ENCODE measurements around the gene LTN1.

The LTN1 gene

DNA sequence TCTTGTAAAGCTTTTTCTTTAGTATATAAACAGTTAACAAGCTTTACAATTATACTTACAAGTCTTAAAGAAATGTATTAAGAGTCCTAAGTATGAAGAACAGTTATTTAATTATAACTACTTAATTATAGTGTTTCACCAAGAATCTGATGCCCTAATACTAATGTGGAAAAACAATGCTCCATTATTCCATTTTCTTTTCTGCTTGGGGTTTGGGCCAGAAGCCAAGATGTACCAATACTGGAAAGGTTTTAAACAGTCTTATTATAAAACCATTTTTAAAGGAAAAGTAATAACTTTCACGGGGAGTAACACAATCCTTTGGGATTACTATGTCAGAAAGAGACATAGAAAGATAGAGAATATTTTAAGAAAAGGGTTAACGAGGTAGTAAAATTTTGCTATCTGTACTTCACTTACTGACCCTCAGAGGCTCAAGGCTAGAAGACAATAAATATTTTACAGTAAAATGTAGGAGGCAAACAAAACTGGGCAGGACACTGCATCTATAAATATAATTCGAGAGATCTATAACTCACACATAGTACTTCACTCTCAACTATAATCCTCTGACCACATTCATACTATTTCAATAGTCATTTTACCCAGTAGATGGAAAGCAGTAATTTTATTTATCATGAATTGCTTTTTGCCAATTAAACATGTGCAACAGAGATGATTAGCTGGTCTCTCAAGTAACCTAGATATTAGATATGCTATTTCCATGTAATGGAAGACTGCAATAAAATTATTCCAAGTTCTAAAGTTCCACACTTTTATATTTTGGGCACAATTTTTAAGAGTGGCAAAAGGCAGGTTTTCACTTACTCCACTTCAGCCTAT, 63.9 kb downstream of the LTN1 start:
- no peak for DNase-seq

DNA sequence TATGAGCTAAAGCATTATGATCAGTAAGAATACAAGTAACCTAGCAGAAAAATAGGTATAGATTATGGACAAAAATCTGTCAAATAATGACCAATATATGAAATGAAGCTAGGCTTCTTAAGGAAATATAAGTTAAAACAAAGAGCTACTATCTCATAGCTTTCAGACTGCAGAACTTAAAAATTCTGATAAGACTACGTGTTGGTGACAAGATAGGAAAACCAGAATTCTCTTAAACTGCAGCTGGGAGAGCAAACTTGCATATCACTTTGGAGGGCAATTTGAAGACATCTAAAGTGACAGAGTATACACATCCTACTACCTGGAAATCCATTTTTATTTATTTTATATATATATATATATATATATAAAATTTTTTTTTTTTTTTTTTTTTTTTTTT, 65.5 kb downstream of the LTN1 start:
- no peak for DNase-seq

DNA sequence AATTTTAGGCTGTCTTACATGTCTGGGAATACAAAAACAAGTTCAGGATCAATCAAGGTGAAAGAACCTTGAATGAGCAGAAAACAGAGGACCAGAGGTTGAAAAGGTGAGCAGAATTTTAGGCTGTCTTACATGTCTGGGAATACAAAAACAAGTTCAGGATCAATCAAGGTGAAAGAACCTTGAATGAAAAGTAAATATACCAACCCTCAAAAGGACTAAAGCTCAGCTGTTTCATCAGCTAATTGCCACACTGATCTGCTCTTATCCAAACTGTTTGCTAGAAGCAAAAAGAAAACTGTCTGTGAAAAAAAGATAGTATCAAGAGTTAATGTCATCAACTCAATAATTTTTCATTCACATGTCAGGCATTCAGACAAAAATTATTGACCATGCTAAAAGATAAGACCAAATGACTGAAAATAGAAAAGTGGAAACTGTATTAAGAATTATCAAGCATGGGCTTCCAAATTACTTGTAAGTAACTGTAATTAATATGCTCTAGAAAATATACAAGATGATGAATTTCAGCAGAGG, 69.2 kb downstream of the LTN1 start:
- DNase-seq = no peak

DNA sequence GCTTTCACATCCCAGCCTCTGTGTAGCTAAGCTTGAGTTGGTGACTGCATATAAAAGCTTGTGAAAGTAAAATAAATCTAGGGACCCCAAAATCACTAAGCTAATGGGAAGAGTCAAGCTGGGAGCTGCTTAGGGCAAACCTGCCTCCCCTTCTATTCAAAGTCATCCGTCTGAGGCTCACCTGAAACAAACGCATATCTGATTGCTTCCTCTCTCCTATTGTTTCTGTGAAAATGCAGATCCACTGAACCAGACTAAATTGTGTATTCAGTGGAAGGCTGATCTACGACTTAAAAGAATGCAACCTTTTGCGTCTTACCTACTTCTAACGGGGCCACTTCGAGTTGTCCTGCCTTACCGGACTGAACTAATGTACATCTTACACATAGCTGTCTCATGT, 70.3 kb downstream of the LTN1 start:
- no peak for DNase-seq

DNA sequence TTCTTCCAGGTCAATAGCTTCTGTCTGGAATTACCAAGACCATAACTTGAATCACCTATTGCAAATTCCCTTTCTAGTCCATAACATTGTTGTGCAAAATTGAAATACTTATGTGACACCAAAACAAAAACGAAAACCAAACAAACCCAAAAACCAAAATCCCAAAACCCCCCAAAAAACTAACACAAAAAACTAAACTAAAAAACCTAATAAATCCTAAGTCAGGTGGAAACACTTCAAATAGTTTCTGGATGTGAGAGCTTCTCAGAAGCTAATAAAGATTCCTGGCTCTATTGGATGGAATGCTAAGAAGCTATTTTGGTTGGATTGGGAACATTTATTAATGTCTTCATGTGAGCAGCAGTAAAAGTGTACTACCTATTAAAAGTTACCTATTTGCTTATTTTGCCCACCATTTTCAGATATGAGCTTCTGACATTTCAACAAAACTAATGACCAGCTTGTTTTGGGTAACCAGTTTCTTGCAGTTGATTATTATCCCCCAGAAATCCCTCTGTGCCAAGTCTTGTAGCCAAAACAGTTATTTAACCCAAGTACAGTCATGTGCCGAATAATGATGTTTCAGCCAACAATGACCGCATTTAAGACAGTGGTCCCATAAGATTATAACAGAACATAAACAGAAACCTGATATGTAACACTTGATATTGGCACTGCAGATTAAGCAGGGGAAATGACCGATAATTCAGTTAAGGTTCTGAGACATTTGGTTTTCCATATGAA, 76.4 kb downstream of the LTN1 start:
- DNase-seq = no peak

DNA sequence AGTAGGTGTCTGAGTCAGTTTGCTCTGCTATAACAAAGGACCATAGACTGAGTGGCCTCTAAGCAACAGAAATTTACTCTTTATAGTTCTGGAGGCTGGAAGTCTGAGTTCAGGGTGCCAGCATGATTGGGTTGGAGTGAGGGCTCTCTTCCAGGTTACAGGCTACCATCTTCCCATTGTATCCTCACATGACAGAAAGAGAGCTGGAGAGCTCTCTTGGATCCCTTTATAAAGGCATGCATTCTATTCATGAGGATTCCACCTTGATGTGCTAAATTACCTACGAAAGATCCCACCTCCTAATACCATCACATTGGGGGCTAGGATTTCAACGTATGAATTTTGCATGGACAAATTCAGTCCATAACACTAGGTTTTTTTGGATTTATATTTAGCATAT, 79.6 kb downstream of the LTN1 start:
- no peak for DNase-seq

DNA sequence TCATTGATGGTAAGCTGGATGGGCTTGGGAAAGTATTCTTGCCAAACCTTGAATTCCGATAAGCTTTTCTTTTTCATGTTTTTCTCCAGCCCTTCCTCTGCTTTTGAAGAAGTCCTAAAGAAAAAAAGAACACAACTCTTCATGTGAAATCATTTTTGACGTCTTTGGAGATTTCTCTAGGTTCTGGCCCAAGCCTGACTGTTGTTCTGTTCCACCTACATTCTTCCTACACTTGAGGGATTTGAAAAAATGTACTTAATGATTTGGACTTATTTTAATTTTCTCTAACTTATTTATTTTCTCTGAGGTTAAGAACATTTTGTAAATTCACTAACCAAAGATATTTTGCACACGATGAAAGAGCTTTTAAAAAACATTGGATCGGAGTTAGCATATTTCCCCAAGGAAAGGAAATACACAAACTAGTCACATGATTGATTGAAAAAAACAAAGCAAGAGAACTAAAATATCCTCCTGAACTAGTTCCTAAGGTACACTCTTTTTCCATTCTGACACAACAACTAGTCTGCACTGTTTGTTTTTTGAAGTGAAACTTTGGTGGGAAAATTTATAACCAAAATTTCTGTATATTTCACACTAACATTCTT, 82.3 kb downstream of the LTN1 start:
- no peak for DNase-seq

DNA sequence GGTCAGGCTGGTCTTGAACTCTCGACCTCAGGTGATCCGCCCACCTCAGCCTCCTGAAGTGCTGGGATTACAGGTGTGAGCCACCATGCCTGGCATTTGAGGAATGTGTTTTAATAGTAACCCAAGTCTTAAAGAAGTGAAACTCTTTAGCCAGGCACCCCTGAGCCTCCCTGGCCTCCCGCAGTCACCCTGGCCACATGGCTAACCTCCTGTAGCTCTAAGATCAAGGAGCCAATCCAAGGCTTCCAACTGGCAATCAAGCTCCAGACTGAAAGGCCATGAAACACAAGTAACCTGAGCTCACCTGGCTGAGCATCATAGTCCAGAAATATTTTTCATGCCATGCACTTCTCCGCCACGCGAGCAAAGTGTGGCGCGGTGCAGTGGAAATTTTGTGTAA, 84.3 kb downstream of the LTN1 start:
- DNase-seq = no peak

DNA sequence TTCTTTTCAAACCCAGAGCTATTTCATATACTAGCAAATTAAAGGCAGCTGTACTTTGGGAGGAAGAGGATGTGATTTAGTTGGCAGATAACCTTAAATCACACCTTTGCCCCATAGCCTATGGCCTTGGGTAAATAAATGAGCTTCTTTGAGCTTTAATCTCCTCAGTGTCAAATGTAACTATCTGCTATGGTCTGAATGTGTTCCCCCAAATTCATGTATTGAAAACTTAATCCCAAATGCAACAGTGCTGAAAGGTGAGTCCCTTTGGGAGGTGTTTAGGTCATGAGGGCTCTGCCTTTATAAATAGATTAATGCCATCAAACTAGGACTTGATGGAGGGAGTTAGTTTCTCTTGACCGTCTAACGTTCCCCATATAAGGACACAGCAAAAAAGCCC, 85.8 kb downstream of the LTN1 start:
- no peak for DNase-seq

DNA sequence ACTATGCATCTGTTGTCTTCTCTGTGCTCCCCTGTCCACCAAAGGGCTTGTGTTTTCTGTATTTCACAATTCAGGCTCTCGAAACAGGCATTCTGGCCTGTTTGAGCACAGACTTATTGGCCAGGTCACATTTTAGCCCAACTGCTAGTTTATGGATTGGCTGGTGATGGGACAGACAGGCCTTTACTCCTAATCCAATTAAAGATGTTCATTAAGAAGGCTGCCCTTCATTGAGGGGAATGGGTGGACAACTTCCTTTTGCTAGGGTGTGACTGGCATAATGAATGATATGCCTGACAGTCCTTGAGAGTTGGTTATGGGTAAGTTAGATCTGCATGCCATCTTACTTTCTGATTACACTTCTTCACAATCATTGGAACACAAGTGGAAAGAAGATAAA, 86.4 kb downstream of the LTN1 start:
- no peak for DNase-seq

DNA sequence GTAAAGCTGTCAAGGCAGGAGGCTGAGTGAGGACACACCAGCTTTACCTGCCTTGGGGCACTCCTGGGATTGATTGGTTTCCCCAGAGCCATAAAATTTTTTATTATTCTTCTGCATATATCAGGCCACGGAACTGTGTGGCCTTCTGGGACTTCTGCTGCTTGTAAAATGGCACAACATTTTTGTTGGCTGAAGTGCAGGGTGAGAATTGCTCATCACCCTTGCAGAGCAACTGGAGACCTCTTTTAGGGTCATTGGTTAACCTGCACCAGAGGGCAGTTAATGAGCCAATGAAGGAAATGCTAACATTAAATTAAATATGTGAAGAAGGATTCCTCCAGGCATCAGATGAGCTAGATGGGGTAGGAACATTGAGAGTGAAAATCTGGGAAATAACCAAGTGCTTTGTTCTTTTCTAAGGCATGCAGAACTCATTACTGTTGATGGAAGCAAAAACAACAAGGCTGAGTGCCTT, 87.7 kb downstream of the LTN1 start:
- no peak for DNase-seq

DNA sequence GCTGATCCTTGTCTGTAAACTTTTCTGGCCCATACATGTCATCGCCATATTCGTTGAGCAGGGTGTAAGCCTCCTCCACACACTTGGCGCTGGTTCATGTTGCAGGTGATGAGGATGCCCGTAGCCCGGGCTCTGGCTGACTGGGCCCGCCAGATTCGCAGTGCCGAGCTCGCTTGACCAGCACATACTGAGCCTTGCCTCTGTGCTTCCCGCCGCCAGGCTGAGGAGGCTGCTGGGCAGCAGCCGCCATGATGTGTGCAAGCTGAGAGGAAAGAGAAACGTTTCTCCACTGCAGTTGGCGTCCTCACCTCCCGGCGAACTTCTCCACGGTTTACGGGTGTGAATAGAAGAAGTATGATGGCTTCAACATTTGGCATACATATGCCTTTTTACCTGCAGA, 89.2 kb downstream of the LTN1 start:
- no peak for DNase-seq

DNA sequence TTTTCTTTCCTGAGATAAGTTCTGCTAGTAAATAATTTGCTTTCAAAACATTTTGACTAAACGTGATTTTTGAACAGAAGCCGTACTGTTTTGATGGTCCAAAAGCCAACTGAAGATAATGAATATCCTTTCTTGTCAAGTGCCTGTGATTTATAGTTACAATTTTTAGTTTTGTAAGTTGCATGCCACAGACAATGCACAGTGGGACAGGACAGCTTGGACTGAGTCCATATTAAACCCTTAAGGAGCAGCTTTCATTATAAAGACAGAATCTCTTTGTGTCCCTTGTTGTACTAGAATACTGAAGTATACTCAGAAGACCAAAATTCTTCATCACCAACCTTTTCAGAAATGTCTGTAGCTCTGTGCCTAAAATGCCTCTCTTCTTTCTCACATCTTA, 92.2 kb downstream of the LTN1 start:
- no peak for DNase-seq

DNA sequence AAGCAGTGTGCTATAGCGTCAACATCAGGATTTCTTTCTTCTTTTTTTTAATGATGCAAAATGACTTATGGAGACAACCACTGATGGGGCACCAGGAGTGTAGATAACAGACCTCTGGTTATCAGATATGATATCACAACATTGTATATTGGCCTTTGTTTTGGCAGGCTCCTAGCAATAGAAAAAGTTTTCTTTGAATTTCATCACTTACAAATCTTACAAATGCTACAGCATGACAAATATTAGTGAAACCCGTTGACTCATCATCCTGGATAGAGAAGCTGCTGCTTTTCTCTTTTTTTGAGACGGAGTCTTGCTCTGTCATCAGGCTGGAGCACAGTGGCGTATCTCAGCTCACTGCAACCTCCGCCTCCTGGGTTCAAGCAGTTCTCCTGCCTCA, 92.9 kb downstream of the LTN1 start:
- no peak for DNase-seq

DNA sequence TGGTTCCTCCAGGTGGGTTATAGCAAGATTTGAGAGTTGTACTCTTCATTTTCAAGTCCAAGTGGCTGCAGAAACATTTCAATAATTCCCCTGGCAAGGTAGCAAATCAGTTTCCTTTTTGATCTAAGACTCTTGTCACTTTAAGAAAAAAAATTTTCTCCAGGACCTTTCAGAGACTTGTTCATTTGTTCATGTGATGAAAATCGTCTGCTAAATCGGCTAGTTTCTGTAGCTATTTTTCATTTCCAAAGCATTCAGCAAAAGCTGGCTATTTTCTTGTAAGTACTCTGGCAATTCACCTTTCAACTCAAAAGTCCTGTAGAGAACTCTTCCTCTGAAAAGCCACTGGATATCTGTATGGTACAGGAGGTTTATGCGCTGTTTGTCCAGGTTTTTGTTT, 93.5 kb downstream of the LTN1 start:
- DNase-seq = no peak

DNA sequence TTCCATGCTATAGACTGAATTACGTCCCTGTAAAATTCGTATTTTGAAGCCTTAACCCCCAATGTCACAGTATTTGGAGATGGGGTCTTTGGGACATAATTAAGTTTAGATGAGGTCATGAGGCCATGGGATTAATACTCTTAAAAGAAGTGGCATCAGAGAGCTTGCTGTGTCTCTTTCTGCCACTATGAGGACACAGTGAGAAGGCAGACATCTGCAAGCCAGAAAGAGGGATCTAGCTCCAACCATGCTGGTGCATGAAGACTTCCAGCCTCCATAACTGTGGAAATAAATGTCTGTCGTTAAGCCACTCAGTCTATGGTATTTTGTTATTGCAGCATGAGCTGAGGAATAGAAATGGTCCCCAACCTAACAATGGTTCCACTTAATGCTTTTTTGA, 99.0 kb downstream of the LTN1 start:
- no peak for DNase-seq

DNA sequence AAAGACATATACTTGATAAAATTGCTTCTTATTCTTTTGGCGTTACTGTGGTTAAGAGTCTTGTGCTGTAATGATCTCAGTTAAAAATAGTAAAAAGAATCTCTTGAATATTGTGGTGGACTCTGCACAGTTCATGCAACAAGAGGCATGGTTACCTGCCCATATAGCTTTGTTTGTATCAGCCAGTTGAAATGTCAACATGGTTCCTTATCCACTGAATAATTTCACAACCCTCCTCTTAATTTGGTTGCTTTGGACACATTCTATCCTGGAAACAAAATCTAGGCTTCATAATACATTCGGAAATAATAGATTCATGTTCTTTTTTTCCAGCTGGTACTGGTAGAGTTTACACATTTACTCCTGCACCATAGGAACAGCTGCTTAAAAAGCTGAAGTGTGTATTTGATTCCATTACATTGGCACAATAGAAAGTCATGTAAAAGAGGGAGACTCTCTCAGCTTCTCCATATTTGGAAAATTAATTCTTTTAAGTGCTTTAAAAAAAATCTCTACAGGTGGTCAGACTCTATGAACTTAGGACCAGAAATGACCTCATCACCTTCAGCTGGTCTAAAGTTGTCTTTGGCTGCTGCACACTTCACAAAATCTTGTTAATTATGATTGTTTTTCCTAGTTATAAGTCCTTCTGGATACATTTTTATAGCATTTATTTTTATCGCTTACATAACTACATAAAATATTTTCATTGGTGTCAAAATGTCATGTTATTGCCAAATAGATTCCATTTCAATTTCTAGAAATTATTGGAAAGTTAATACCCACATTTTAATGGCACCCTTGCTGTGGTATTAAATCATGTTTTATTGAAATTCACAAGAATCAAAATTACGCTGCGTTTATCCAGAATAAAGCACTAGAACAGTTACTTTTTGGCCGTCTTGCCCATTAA, 100.2 kb downstream of the LTN1 start:
- DNase-seq = no peak

DNA sequence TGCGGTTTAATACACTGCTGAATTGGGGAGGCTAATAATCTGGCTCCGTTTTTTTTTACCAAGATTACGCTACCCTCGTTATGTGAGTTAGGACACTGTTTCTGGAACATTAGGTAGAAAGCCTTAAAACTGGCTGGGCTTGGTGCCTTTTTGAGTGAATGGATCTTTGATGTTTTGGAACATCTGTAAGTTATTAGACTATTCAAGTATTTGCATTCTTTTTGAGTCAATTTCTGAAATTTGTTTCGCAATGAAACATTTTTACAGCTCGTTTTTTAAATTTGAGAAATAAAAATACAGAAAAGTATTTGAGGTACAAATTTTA, 106.9 kb downstream of the LTN1 start:
- no peak for DNase-seq

DNA sequence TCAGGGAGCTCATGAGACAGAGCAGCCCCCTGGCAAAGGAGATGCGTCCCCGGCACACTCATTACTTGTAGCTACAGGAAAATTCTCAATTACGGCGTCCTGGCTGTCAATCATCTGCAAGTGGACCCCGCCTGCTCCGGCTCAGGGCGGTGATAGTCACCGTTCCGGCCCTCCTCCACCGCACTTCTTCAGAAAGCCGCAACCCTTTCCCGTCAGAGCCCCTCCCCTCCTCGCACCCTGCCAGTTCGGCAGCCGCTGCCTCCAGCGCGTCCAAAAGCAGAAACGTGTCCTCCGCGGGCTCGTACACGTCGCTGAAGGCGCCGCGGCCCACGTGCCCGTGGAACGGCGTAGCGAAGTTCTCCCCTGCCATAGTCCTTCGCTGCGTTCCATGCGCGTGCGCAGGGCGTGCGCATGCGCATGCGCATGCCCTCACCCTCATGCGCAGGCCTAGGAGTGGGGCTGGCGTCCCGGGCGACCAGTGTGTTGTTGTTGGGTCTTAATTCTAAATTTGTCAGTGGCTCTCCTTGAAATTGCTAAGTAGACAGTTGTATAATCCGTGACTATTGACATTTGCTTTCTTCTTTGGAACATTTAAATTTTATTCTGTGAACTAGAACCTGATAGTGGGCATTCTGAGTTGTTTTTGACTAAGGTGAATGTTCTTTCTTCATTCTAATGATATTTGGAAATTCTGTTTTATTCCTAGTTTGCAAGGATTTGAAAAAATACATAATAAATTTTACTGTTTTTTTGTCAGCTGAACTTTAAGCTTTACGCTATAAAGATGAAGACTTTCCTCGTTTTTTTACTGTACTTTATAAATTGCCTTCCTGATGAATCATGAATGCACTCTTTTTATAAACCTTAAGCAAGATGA, 107.5 kb downstream of the LTN1 start:
- DNase-seq = peak; percentile 91

DNA sequence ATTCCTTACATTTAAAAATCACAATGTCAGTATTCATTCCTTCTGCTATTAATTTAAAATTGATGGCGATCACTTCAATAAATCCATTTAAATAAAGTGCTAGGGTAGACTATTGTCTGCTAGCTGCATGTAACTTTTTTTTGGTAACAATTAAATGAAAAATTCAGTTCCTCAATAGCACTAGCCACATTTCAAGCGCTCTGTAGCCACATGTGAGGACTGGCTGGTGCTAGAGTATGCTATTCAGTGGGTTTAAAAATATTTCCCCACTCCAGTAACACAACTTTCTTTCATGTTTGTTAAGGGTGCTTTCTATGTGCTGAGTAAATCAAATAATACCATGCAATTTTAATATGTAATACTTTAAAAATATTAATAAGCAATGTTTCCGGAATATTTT, 108.2 kb downstream of the LTN1 start:
- DNase-seq = no peak

DNA sequence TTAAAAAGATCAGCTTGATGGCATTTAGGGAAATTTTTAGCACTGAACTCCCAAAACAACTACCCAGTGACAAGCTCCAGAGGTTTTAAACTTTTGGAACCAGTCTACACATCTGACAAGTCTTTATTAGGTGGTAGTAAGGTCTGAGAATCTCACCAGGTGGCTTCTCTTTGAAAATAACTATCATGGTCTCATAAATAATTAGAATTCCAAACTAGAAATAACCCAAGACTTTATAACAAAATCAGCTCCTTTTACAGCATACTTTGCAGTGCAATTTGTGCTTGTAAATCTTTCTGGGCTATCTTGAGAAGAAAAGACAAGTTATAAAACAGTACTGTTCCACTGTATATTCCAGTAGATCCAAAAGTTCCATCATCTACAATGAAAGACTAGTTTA, 108.7 kb downstream of the LTN1 start:
- DNase-seq = no peak

DNA sequence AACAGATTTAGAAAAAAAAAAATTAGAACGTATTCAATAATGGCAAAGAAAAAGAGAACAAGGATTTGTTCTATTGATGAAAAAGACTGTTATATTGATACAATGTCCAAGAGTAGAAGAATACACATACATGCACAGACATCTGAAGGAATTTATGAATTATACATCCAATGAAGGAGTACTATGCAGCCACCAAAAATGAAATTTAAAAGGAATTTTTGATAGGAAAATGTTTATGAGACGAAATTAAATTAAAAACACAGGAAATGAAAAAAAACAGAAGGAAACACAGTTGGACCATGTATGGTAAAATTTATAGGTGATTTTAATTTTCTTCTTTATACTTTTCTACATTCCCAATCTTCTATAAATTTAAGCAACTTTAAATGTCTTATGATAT, 110.3 kb downstream of the LTN1 start:
- no peak for DNase-seq
